ENCODE results near the gene PIK3C2A.
A peak's percentile ranks its signal among the peaks of the same experiment; 100 is the strongest.

The PIK3C2A gene

DNA sequence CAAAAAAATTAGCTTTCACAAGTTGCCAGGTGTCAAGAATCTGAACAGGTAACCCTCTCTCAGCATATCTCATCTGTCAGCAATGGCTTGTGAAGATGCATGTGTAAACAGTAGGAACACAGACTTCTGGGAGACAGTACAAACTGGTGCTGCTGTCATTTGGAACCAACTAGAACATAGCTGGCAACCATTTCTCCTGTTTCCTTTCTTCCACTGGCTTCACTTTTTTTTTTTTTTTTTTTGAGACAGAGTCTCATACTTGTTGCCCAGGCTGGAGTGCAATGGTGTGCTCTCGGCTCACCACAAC is 2.1 kb upstream of the PIK3C2A start:
- no peak for DNase-seq

DNA sequence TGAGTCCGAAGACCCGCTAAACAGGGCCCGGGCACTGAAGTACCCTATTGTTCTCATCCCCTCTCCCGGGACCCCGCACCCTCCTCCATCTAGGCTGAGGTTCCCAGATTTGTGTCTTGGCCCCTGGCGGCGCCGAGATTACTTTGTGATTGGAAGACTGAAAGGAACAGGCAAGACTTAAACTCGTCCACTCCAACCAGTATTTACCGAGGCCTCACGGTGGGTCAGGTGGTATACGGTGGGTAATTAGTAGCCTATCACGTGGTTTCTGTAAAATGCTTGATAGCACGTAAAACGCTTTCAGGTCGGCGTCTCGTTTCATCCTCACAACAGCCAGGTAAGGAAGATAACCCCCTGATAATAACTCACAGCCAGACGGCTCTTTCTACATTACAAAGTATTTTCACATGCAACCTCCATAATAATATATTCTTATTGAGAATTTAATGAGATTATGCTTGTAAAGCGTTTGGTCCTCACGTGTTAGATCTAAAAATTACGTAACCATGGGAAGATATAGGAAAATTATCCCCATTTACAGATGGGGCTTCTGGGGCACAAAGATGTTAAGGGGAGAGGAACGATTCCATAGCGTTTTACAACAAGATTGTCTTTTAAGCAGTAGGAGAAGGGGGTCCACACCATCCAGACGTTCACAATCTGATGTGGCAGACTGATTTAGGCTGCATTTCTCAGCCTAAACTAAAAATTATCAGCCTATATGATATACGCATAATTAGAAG is 642 bp upstream of the PIK3C2A start:
- DNase-seq: peak; percentile 85 to 94

DNA sequence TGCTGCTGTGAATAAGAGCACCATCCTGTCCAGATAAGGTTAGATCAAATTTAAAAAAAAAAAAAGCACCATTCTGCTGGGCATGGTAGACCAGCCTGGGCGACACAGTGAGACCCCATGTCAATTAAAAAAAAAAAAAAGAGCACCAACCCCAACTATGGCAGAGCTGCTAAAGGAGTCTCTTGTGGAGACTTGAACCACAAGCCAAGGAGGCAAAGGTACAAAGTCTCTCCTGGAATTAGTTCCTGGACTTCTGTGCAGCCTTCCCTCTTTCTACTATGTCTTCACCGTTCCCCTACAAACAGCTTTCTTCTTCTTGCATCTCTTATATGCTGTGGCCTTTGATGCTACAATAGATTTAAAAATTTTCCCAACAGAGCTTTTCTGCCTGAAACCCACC is 1.3 kb downstream of the PIK3C2A start:
- no peak for DNase-seq

DNA sequence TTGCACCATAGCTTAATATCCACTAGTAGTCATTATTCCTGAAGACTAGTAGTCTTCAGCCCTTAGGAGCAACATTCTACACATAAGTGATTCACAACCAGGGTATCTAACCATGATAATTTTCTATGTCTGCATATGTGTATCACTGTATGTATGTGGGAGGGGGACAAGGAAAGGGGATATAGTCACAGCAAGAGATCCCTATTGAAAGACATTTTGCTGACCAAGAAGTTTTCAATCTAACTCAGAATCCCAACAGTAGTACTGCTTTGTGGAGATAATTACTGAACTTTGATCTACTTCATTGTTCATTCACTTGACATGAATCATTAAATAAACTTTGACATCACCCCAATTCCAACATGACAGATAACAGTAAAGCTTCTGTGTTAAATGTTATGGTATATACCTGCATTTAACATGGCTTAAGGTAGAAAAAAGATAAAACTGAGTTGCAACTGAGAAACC is 10.3 kb downstream of the PIK3C2A start:
- DNase-seq: no peak

DNA sequence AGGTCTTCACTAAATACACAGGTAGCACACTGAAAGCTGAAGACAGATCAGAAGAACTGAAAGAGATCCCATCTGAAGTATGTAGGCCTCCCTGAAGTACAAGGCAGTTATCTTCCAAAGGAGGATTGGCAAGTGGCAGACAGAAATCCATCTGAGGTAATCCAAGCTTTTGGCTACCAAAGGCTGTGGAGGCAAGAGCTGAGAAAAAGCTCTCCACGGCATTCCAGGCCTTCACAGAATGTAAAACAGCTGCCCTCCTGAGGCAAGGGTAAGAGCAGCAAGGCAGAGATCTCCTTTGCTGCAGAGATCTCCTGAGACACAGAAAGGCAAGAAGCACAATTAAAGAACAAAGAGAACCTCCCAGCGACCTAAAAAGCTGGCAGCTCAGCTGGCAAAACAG is 19.1 kb downstream of the PIK3C2A start:
- no peak for DNase-seq

DNA sequence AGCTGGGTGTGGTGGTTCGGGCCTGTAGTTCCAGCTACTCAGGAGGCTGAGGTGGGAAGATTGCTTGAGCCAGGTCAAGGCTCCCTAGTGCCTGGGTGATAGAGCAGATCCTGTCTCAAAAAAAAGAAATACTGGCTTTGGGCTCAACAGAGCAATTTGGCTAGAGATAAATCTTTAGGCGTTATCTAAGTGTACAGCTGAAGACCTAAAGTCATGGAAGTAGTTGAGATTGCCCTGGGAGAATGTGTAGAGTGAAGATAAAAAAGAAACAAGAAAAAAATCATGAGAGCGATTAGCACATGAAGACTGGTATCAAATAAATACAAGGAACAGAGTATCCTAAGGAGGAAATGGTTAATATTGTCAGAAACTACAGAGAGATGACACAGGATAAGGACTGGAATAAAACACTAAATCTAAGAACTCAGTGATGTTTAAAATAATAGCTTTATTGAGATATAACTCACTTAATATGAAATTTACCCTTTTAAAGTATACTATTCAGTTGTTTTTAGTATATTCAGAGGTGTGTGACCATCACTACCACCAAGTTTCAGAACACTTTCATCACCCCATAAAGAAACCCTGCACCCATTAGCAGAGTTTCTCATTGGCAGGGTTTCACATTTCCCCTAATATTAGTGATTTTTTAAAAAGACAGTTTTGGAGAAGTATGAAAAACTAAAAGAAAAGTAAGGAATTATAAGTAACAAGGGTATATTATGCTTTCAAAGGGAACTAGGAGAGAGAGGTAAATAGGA is 20.7 kb downstream of the PIK3C2A start:
- no peak for DNase-seq

DNA sequence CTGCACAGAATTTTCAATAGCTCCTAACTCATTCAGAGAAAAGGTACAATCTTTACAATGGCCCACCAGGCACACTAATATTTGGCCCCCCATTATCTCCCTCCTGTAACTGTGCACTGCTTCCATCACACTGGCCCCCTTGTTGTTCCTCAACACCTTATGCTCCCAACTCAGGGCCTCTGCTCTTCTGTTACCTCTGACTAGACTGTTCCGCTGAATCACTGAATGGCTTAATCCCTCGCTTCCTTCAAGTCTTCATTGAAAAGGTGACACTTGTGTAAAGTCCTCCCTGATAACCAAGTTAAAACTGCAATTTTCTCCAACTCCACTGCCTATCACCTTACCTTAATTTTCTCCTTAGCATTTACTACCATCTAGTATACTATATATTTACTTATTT is 21.8 kb downstream of the PIK3C2A start:
- DNase-seq: no peak

DNA sequence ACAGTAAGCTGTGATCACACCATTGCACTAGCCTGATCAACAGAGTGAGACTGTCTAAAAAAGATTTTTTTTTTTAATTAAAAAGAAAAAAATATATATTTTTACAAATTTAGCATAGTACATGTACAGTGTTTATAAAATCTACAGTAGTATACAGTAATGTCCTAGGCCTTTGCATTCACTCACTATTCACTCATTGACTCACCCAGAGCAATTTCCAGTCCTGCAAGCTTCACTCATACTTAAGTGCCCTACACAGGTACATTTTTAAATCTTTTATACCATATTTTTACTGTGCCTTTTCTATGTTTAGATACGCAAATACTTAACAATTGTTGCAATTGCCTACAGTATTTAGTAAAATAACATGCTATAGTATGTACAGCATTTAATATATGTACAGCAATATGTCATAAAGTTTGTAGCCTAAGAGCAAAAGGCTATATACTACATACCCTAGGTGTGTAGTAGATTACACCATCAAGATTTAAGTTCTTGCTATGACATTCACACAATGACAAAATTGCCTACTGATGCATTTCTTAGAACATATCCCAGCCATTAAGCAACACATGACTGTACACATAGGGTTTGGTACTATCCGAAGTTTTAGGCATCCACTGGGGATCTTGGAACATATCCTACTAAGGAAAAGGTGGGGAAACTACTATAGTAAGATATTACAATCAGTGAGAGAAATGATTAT is 22.8 kb downstream of the PIK3C2A start:
- DNase-seq: no peak

DNA sequence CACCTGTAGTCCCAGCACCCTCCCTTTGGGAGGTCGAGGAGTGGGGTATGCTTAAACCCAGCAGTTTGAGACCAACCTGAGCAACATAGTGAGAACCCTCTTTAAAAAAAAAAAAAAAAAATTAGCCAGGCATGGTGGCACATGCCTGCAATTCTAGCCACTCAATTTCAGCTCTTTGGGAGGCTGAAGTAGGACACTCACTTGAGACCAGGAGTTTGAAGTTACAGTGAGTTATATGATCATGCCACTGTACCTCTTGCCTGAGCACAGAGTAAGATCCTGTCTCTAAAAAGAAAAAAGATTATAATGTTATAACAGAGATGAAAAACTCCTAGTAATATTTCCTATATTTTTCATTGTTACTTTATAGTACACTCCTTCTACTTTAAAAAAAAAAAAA is 23.9 kb downstream of the PIK3C2A start:
- DNase-seq: peak in 1 of 2 experiments; percentile 5

DNA sequence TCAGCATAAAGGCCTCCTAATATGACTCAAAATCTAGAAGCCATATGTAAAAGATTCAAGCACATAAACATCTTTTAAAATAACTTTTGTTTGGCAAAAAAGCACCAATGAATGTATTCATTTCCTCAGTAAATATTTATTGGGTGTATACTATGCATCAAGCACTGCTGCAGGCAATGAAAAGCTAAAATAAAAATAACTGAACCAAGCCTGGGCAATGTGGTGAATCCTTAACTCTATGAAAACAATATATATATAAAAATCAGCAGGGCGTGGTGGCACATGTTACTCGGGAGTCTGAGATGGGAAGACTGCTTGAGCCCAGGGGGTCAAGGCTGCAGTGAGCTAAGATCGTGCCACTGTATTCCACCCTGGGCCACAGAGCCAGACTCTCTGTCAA is 27.8 kb downstream of the PIK3C2A start:
- DNase-seq: no peak

DNA sequence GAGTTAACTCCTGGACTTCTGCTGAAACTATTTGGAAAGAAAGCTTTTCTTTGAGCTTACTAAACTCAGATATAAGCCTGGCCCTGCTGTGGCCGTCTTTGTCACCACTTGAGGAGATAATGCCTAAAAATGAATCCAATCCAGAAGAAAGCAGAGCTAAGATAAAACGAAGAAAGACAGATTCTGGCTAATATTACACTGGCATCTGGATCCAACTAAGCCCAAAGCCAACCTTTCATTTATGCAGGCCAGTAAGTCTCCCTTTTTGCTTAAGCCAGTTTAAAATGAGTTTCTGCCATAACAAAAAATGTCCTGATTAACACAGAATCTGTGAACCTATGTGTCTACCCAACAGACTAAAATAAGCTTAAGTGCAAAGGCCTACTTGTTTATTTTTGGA is 34.5 kb downstream of the PIK3C2A start:
- no peak for DNase-seq

DNA sequence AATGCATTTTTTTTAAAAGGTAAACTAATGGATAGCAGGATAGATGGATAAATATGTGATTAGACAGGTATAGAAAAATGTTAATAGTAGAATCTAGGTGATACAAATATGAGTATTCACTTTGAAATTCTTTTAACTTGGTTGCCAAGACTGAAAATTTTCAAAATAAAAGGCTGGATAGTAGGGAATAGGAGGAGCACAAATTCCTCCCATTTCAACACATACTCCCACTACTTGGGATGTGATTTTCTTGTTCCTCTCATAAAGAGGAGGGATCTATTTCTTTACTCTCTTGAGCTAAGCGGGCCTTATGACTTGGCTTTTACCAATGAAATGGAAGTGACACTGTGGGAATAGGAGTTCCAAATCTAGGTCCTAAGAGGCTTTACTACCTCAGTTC is 35.9 kb downstream of the PIK3C2A start:
- no peak for DNase-seq

DNA sequence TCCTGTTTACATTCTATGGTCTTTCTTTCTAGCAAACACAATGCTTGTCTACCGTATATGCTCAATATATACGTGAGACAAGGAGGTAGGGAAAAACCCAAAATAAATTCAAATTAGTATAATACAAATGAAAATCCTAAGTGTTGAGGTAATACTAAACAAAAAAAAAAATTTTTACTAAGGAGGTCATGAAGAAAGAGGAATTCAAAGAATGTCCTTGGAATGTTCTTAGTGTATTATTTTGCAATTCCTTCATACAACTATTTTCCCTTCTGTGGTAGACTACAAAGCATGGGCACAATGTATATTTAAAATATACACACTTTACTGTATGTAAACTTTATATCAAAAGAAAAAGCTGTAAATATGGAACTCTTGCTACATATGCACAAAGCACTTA is 36.4 kb downstream of the PIK3C2A start:
- DNase-seq: no peak

DNA sequence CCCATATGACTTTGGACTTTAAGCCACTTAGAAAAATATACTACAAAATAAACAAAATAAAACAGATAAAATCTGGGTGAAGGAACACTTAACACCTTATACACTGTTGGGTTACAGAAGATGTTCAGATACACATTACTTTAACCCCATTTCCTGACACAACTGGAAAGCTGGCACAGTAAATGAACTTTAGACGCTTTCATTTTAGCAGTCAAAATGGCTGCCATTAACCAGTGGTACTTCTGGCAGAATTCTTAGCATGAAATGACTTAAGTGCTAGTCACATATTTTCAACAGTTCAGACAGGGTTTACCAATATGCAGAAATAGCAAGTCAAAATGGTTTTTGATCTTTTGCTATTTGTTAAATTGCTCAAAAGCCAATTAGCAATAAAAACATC is 37.9 kb downstream of the PIK3C2A start:
- no peak for DNase-seq

DNA sequence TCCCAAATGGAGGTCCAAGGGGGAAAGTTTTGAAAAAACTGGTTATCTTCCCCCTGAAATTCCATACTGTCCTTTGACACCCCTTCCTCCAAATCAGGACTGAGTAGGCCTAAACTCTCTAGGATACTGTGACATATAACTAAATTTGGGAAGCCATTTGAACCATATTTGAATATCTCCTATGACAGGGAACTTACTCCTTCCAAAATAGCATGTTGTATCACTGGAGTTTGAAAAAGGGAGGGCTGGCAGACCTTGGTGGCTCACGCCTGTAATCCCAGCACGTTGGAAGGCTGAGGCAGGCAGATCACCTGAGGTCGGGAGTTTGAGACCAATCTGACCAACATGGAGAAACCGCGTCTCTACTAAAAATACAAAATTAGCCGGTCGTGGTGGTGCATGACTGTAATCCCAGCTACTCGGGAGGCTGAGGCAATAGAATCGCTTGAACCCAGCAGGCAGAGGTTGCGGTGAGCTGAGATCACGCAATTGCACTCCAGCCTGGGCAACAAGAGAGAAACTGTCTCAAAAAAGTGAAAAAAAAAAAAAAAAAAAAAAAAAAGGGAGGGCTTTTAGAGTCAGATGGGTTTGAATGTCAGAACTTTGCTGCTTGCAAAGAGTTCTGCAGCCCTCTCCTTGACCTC is 42.4 kb downstream of the PIK3C2A start:
- no peak for DNase-seq

DNA sequence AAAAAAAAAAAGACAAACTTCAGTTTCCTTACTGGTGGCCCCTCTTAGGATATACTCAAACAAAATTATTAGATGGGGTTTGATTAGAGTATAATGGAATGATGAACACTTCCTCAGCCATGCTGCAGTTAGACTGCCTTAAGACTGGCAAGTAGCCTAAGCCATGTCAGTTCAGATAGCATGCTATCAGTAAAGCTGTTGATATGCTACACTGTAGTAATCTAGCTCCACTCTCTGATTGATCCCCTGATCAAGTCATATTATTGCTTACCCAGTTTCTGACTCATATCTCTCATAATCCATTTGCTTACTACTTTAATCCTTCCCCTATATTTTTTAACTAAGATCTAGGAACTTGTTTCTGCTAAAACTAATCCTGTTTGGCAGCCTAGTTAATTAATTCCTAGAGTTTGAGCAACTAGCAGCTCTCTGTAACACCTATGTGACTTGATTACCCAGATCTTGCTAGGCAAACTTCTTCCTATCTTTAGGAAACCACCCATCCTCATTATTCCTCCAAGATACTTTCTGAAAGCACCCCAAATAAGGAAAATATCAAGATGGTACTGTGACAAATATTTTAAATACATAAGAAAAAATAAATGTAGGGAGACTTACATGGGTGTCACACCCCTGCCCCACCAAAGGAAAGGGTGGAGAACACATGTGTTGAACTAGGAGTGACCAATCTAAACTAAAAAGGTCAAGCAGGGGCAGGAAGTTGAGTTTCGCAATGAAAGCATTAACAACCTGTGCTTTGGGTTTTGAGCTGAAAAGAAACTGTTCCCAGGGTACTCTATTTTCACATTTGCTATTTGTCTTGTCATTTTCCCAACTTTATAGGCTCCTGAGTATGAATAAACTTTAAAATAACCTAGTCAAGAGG is 43.2 kb downstream of the PIK3C2A start:
- DNase-seq: no peak

DNA sequence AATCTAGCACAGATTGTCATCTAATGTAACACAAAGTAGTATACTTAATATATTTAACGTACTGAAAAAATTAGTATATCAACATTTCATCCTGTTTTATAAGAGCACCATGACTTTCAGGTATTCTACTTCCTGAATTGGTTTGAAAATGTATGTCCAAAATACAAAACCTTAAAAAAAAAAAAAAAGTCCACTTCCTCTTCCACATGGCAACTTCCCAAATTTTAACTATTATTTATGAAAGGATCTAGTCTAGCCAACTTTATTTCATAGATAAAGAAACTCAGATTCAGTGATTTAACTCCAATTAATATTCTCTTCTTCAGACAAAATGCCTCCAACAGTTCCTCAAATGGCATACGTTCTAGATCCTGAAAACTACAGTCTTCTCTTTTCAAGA is 44.0 kb downstream of the PIK3C2A start:
- no peak for DNase-seq

DNA sequence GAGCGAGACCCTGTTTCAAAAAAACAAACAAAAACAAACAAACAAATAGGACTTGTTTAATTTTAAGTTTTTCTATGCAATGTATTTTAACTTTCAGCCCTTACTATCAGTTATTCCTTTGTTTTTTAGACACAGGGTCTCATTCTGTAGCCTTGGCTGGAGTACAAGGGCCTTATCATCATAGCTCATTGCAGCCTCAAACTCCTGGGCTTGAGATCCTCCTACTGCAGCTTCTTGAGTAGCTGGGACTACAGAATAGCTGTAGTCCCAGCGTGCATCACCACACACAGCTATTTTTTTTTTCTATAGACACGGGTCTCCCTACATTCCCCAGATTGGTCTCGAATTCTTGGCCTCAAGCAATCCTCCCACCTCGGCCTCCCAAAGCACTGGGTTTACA is 44.5 kb downstream of the PIK3C2A start:
- DNase-seq: no peak

DNA sequence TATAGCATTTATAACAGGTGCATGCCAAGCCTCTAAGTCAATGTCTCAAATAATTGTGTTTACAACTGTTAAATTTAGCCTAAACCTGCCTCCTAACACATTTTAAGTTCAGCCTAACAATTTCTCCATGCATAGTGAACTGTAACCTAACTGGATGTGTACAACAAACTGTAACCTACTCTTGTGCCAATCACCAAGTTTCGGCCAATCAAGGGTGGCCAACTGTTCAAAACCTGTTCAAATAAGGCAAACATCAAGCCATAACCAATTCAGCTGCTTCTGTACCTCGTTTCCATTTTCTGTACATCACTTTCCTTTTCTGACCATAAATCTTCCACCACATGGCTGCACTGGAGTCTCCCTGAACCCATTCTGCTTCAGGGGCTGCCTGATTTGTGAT is 45.4 kb downstream of the PIK3C2A start:
- no peak for DNase-seq

DNA sequence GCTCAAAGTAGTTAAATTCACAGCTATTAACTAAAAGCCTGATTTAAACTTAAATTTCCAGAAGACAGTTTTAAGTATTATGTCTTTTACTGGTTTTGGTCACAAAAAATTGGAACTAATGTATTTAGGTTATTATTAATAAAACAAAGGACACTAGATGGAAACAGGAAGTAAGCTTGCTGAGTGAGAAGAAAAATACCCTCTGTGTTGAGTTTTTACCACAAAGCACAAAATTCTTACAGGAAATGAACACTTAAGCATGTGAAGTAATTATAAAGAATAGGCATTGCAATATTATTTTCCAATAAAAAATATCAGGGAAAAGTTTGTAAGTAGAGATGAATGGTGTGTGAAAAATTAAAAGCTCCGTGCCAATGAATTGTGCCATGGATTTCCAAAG is 46.3 kb downstream of the PIK3C2A start:
- DNase-seq: no peak

DNA sequence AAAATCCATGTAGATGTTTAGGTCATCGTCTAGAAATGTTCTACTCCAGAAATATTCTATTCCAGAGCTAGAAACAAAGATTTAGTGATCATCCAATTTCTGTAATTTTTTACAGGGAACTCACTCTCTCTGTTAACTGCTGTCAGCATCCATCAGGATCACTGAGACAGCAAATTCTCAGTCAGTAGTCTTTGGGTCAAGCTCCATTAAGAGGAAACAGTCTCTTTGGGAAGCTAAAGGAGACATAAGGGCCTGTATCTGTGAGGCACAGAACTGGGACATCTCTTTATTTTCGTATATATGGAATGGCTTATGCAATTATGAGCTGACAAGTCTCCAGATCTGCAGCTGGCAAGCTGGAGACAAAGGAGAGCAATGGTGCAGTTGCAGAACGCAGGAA is 48.3 kb downstream of the PIK3C2A start:
- DNase-seq: no peak

Data from NCI-H187 (cell line).